ENCODE results near the gene AGGF1. TPM values are rescaled to one million over a fixed set of nuclear protein-coding genes. Genes with fewer than 3 reads are reported as not detected.
A peak's percentile ranks its signal among the peaks of the same experiment; 100 is the strongest.

The AGGF1 gene
- total RNA-seq, 2 donors from 2014 or later, result 8.2 to 13.5 TPM

DNA sequence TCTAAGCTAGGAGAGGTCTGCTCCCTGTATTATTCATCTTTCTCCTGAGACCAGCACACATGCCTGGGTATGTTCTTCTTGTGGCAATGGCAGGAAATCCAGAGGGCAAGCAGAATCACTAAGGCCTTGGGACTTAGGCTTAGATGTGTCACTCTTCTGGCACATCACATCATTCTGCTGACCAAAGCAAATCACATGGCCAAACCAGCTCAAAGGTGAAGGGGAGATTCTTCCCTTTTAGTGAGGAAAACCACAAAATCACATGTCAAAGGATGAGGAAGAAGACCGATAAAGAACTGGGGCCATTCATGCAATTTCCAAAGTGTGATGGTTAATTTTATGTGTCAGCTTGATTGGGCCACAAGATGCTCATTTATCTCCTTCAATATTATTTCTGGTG, 5.7 kb upstream of the AGGF1 start:
- no peak for ATAC-seq

DNA sequence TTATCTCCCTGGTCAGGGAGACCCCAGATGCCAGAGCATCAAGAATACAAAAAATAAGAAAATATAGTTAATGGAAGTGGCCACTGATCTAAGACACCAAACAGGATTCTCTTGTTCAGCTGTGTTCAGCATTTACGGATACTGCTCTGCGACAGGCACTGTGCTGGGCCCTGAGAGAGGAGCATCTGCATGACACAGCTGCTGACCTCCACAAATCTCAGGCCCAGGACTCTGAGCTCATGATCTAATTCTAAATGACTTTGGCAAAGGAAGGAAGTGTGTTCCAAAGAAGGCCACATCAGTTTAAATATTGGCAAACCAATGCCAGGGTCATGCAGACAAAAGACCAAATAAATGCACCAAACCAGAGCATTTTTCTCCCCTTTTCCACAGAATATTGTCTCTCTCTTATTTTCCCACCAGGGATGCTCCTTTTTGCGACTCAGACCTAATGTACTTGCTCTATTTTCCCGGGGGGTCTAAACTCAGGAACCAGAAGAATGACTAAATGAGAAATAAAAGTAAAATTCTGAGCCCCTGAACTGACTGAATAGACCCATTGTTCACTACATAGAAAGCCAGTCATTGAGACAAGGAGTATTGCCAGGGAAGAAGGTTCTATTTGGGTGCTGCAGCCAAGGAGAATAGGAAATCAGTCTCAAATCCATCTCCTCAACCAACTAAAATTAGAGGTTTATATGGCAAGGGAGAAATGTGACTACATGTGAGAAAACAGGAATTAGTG, 1.4 kb upstream of the AGGF1 start:
- H3K27me3 ChIP-seq, result no peaks in the 10 kb centered on the region
- H3K9me3 ChIP-seq, result peaks cover 0 to 7% (median 0%) of the 10 kb centered on the region in 3 donors
- TF ChIP-seq, protein P1, sequence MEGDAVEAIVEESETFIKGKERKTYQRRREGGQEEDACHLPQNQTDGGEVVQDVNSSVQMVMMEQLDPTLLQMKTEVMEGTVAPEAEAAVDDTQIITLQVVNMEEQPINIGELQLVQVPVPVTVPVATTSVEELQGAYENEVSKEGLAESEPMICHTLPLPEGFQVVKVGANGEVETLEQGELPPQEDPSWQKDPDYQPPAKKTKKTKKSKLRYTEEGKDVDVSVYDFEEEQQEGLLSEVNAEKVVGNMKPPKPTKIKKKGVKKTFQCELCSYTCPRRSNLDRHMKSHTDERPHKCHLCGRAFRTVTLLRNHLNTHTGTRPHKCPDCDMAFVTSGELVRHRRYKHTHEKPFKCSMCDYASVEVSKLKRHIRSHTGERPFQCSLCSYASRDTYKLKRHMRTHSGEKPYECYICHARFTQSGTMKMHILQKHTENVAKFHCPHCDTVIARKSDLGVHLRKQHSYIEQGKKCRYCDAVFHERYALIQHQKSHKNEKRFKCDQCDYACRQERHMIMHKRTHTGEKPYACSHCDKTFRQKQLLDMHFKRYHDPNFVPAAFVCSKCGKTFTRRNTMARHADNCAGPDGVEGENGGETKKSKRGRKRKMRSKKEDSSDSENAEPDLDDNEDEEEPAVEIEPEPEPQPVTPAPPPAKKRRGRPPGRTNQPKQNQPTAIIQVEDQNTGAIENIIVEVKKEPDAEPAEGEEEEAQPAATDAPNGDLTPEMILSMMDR (IDR thresholded peaks at IDR 0.05), result no peak
- TF ChIP-seq POLR2A (IDR thresholded peaks at IDR 0.05), result no peak
- no peak for ATAC-seq
- H3K36me3 ChIP-seq (replicated peaks in 1 of 2; ENCODE audit: insufficient read depth in 1 of 2, low read depth in 2 of 2), result no peaks in the 10 kb centered on the region
- no peak for DNase-seq
- H3K4me3 ChIP-seq, result no peak overlapping the region
- WGBS, 2 donors, result 89 to 98% methylated on average over 4 of the region's 4 CpGs
- no peak overlapping the region for H3K27ac ChIP-seq
- H3K4me1 ChIP-seq, result peaks cover 18% of the 10 kb centered on the region
- intact Hi-C loops (cut with DNase I), result no loop called here

More for the DNA sequence above, 5.7 kb upstream of the AGGF1 start:
- intact Hi-C loops (cut with DNase I), result no loop called here
- WGBS, 2 donors, result 70 to 79% methylated on average over 1 of the region's 1 CpG
- DNase-seq, result no peak
- no peaks in the 10 kb centered on the region for H3K36me3 ChIP-seq (replicated peaks in 1 of 2; ENCODE audit: insufficient read depth in 1 of 2, low read depth in 2 of 2)
- no peaks in the 10 kb centered on the region for H3K27me3 ChIP-seq
- no peaks in the 10 kb centered on the region for H3K4me1 ChIP-seq
- peaks cover 0 to 4% (median 0%) of the 10 kb centered on the region in 3 donors for H3K9me3 ChIP-seq
- no peak overlapping the region for H3K27ac ChIP-seq
- no peak overlapping the region for H3K4me3 ChIP-seq
- TF ChIP-seq, protein P1 (IDR thresholded peaks at IDR 0.05), result no peak
- TF ChIP-seq POLR2A (IDR thresholded peaks at IDR 0.05), result no peak

DNA sequence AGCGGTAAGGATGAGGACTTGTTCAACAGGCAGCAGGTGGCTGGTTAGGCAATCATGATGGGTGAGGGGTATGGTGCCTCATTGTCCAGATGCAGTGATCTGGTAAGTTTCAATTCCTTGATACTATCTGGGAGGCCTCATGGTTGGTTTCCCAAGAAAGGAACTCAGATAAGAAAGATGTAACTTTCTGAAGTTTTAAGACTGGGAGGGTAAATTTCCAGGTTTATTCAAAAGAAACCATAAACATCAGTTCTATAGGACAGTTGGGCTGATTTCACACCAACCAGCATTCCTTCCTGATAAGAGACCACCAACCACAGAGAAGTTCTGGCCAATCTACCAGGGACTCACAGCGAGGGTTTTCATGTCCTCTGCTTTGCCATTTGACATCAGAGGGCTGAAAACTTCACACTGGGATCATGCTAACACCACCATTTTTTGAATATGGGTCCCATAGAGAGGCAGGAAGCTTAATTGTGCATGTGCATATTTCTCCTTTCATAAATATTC, 773 bp upstream of the AGGF1 start:
- H3K27me3 ChIP-seq, result no peaks in the 10 kb centered on the region
- peak overlapping the region in 3 of 4 donors; percentile 88 to 96 (median 90) for H3K27ac ChIP-seq

DNA sequence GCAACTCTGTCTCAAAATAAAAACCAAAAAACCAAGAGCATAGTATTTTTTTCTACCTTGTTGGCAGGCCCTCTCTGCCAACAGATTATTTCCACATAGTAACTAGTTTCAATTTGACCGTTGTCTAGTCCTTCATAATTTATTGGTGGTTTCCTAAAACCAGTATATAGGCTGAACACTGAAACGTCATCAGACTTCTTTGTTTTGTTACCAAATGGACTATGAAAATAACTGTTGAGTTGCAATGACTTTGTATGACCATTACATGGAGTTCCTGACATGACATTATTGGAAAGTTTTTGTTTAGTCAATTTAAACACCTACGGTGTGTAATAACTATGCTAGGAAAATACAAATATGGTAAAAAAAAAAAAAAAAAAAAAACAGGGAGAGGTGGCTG, 1.7 kb downstream of the AGGF1 start:
- DNase-seq (no peak), ATAC-seq (no peak)
- WGBS, 2 donors, result 81 to 84% methylated on average over 3 of the region's 3 CpGs
- Histone ChIP-seq H3K9me3 (peaks cover 0 to 7% (median 0%) of the 10 kb centered on the region in 3 donors), H3K4me1 (peaks cover 18% of the 10 kb centered on the region), H3K27ac (no peak overlapping the region), H3K4me3 (no peak overlapping the region), H3K36me3 (replicated peaks in 1 of 2; ENCODE audit: insufficient read depth in 1 of 2, low read depth in 2 of 2) (peaks cover 0 to 11% of the 10 kb centered on the region in 2 donors), H3K27me3 (no peaks in the 10 kb centered on the region)
- intact Hi-C loops (cut with DNase I), result no loop called here
- TF ChIP-seq, protein P1 (IDR thresholded peaks at IDR 0.05), result no peak
- no peak for TF ChIP-seq POLR2A (IDR thresholded peaks at IDR 0.05)

More for the DNA sequence above, 773 bp upstream of the AGGF1 start:
- Histone ChIP-seq H3K9me3 (peaks cover 0 to 7% (median 0%) of the 10 kb centered on the region in 3 donors), H3K4me3 (no peak overlapping the region), H3K36me3 (replicated peaks in 1 of 2; ENCODE audit: insufficient read depth in 1 of 2, low read depth in 2 of 2) (no peaks in the 10 kb centered on the region), H3K4me1 (peaks cover 18% of the 10 kb centered on the region)
- no peak for TF ChIP-seq POLR2A (IDR thresholded peaks at IDR 0.05)
- TF ChIP-seq, protein P1 (IDR thresholded peaks at IDR 0.05), result no peak
- 98% methylated on average over 2 of the region's 2 CpGs for WGBS, 2 donors
- intact Hi-C loops (cut with DNase I), result no loop called here
- no peak for ATAC-seq
- DNase-seq, result no peak
